Neural crest cell (in vitro differentiated cells): ENCODE results near the gene NPTX2. TPM values are rescaled to one million over a fixed set of nuclear protein-coding genes. Genes with fewer than 3 reads are reported as not detected.

Experiments used
- DNase-seq: peaks from one replicate; pipeline ENCODE4 v3.0.0; 2021; ENCODE audit warnings: low read depth, mixed read lengths, low spot score
- H3K27ac Mint-ChIP-seq: one replicate; pipeline ENCODE4 v1.8.0; 2021; ENCODE audit warnings: mild to moderate bottlenecking, mixed read lengths; ENCODE audit not compliant: unreplicated experiment
- H3K27me3 Mint-ChIP-seq: 2 replicates; pipeline ENCODE4 v1.8.0; 2021; ENCODE audit warnings: low read depth, mild to moderate bottlenecking, mixed read lengths
- H3K36me3 Mint-ChIP-seq: 2 replicates; pipeline ENCODE4 v1.8.0; 2021; ENCODE audit warnings: low read depth, mild to moderate bottlenecking, mixed read lengths
- H3K4me1 Mint-ChIP-seq: 2 replicates; pipeline ENCODE4 v1.8.0; 2021; ENCODE audit warnings: mixed read lengths
- H3K4me3 Mint-ChIP-seq: one replicate; pipeline ENCODE4 v1.8.0; 2021; ENCODE audit warnings: mild to moderate bottlenecking, mixed read lengths
- H3K9me3 Mint-ChIP-seq: 2 replicates; pipeline ENCODE4 v1.8.0; 2021; ENCODE audit warnings: mixed read lengths
- CTCF ChIP-seq: fragments of 200-600 bp; sonication (generic); conservative IDR thresholded peaks from 2 replicates; pipeline ENCODE4 v1.5.0; 2021; ENCODE audit warnings: antibody characterized with exemption, mild to moderate bottlenecking
- long read RNA-seq: library from polyadenylated mRNA; unstranded; transcript quantifications from one replicate; pipeline ENCODE4 v2.0.0, GENCODE V29; 2020
- total RNA-seq: library from RNA; stranded (reverse); gene quantifications from 2 replicates; pipeline ENCODE4 v1.2.1, GENCODE V29; 2021

NPTX2 gene, protein sequence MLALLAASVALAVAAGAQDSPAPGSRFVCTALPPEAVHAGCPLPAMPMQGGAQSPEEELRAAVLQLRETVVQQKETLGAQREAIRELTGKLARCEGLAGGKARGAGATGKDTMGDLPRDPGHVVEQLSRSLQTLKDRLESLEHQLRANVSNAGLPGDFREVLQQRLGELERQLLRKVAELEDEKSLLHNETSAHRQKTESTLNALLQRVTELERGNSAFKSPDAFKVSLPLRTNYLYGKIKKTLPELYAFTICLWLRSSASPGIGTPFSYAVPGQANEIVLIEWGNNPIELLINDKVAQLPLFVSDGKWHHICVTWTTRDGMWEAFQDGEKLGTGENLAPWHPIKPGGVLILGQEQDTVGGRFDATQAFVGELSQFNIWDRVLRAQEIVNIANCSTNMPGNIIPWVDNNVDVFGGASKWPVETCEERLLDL
- total RNA-seq = 15.9 and 16.3 TPM in 2 replicates
- long read RNA-seq, partial matches to known transcripts = 2 of 2 reads
- long read RNA-seq, other reads (novel, unspliced or antisense) = 0 of 2 reads

GRCh38 chr7:98617051-98617959, at the start of gene NPTX2:
Gene NPTX2, plus strand, starts transcription at chr7:98617285. Its CDS starts 177 bp downstream, at chr7:98617462.
- H3K4me1 Mint-ChIP-seq = peaks cover 27% of the 10 kb centered on the region
- TF ChIP-seq CTCF = peak; percentile 43
- H3K4me3 Mint-ChIP-seq = peak within 1 kb of the TSS; percentile 84
- peaks cover 85% of the 10 kb centered on the region for H3K27me3 Mint-ChIP-seq
- peaks cover 2% of the 10 kb centered on the region for H3K36me3 Mint-ChIP-seq
- H3K9me3 Mint-ChIP-seq = no peaks in the 10 kb centered on the region
- DNase-seq = peak; percentile 70
- H3K27ac Mint-ChIP-seq = no peak within 1 kb of the TSS

DNA sequence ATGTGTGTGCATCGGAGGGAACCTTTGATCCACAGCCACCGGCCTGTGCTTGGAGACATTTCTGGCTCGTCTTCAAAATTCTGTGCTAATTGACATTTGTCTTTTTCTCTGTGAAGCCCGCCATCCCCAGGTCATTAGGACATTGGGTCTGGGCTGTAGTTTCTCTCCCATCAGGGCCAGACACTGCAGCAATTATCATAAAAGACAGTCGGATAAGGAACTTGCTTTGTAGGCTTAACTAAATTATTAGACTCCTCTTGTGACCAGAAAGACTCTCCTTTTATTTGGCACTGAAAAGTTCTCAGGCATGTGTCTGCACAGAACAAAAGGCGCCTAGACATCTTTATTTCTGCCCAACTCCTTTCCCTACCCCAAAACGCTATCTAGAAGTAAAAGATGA, 49.1 kb upstream of the NPTX2 start:
- H3K27ac Mint-ChIP-seq = no peak overlapping the region
- H3K36me3 Mint-ChIP-seq = peaks cover 2% of the 10 kb centered on the region
- peaks cover 50% of the 10 kb centered on the region for H3K4me1 Mint-ChIP-seq
- peaks cover 7% of the 10 kb centered on the region for H3K9me3 Mint-ChIP-seq
- H3K27me3 Mint-ChIP-seq = peaks cover 39% of the 10 kb centered on the region
- no peak overlapping the region for H3K4me3 Mint-ChIP-seq
- TF ChIP-seq CTCF = no peak
- no peak for DNase-seq

DNA sequence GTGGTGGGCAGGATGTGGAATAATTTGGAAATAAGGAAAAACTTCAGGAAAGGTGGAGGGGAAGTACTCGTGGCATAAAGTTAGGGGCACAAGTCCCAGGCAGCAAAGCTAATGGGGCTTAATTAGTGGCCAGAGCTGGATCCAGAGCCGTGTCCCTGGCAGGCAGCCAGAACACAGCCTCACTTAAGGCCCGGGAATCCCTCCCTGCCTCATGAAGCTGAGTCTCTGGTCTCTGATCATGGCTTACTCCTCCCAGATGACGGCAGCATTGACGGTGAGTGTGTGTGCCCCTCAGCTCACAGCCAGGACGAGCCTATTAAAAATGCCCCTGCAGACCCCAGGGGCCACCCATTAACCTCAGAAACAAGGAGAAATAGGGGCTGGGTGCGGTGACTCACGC, 48.2 kb upstream of the NPTX2 start:
- no peak for TF ChIP-seq CTCF
- H3K9me3 Mint-ChIP-seq = peaks cover 7% of the 10 kb centered on the region
- peaks cover 37% of the 10 kb centered on the region for H3K27me3 Mint-ChIP-seq
- peaks cover 2% of the 10 kb centered on the region for H3K36me3 Mint-ChIP-seq
- DNase-seq = no peak
- H3K4me3 Mint-ChIP-seq = no peak overlapping the region
- H3K27ac Mint-ChIP-seq = no peak overlapping the region
- peaks cover 50% of the 10 kb centered on the region for H3K4me1 Mint-ChIP-seq

DNA sequence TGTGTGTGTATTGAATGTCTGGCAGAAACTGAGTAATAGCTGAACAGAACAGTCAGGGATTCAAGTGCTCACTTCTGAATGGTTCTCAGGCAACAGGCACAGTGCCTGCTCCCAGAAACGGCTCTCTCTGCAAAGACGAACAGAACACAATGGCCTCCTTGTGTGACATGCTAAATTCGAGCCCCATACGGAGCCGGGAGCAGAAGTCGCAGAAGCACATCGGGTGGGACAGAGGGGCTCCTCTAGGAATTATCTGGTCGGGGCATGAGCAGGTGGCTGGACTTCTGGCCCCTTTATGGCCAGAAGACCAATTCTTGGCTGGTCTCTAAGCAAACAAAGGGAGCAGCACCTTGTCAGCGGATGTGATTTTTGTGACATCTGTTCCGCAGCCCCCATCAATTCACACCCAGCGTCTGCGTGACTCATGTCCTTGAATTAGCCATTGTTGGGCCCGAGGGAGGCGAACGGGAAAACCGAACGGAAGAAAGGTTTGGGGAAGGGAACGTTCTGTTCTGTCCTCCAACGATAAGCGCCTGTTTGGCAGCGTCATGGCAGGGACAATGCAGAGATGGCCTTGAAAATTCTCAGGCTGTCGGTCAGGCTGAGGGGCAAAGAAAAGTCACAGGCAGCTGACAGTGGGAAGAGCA, 47.3 kb upstream of the NPTX2 start:
- Mint-ChIP-seq H3K27me3 (peaks cover 40% of the 10 kb centered on the region), H3K36me3 (peaks cover 2% of the 10 kb centered on the region), H3K4me3 (peak overlapping the region; percentile 41), H3K9me3 (peaks cover 5% of the 10 kb centered on the region), H3K27ac (peak overlapping the region; percentile 93), H3K4me1 (peaks cover 47% of the 10 kb centered on the region)
- no peak for TF ChIP-seq CTCF
- no peak for DNase-seq

- H3K9me3 Mint-ChIP-seq = peaks cover 4% of the 10 kb centered on the region
- peaks cover 38% of the 10 kb centered on the region for H3K4me1 Mint-ChIP-seq
- DNase-seq = no peak
- peaks cover 41% of the 10 kb centered on the region for H3K27me3 Mint-ChIP-seq
- H3K36me3 Mint-ChIP-seq = peaks cover 2% of the 10 kb centered on the region
- no peak for TF ChIP-seq CTCF
- no peak overlapping the region for H3K4me3 Mint-ChIP-seq
- no peak overlapping the region for H3K27ac Mint-ChIP-seq
These were observed 46.1 kb upstream of the NPTX2 start for GRCh38 chr7:98571006-98571405.
